NCI-H510A treated with DMSO at 0.1 percent for 48 hours (cell line): ENCODE data around the gene PIP5K1B.

Experiments
- DNase-seq: peaks from one replicate; lab custom pipeline; 2025; lab: John Stamatoyannopoulos, UW

PIP5K1B gene

GRCh38 chr9:68808338-68808890, 103.4 kb downstream of the PIP5K1B start:
- DNase-seq = no peak

- no peak for DNase-seq
Observed at GRCh38 chr9:68817079-68817875, 112.2 kb downstream of the PIP5K1B start.

- no peak for DNase-seq
Observed at GRCh38 chr9:68819065-68819464, 114.0 kb downstream of the PIP5K1B start.

GRCh38 chr9:68821911-68822310, 116.9 kb downstream of the PIP5K1B start:
- DNase-seq = no peak

- DNase-seq = no peak
Observed at GRCh38 chr9:68822596-68823165, 117.6 kb downstream of the PIP5K1B start.

- DNase-seq = no peak
Observed at GRCh38 chr9:68825762-68826472, 120.9 kb downstream of the PIP5K1B start.

GRCh38 chr9:68827837-68828744, 123.1 kb downstream of the PIP5K1B start:
- no peak for DNase-seq

- DNase-seq = no peak
Observed at GRCh38 chr9:68832101-68832500, 127.1 kb downstream of the PIP5K1B start.

- DNase-seq = no peak
Observed at GRCh38 chr9:68832861-68833518, 128.0 kb downstream of the PIP5K1B start.

- DNase-seq = no peak
Observed at GRCh38 chr9:68834931-68835520, 130.0 kb downstream of the PIP5K1B start.

GRCh38 chr9:68836788-68837187, 131.7 kb downstream of the PIP5K1B start:
- DNase-seq = no peak

GRCh38 chr9:68838245-68838644, 133.2 kb downstream of the PIP5K1B start:
- DNase-seq = no peak

- no peak for DNase-seq
Observed at GRCh38 chr9:68841276-68842052, 136.4 kb downstream of the PIP5K1B start.

- no peak for DNase-seq
Observed at GRCh38 chr9:68842568-68842967, 137.5 kb downstream of the PIP5K1B start.

GRCh38 chr9:68843239-68843638, 138.2 kb downstream of the PIP5K1B start:
- DNase-seq = no peak

- no peak for DNase-seq
Observed at GRCh38 chr9:68844157-68844556, 139.1 kb downstream of the PIP5K1B start.

- DNase-seq = no peak
Observed at GRCh38 chr9:68844631-68845612, 139.9 kb downstream of the PIP5K1B start.

- DNase-seq = no peak
Observed at GRCh38 chr9:68847765-68848164, 142.7 kb downstream of the PIP5K1B start.

- no peak for DNase-seq
Observed at GRCh38 chr9:68851657-68852056, 146.6 kb downstream of the PIP5K1B start.
